Thymus (tissue), 11 donors: ENCODE results near the gene C15orf61. TPM values are rescaled to one million over a fixed set of nuclear protein-coding genes. Genes with fewer than 3 reads are reported as not detected.

Experiments
- DNase-seq, 9 donors: peaks; one replicate each; pipeline ENCODE4 v3.0.0-alpha.2; 2013; ENCODE audit warnings: low spot score in 9 of 9, low read depth in 6 of 9, missing footprints in 1 of 9
- H3K27ac ChIP-seq, 2 donors: one replicate each; pipeline ENCODE4 v1.5.1; 2013; ENCODE audit warnings: control low read depth in 1 of 2, low read depth in 1 of 2, low read length in 1 of 2, mild to moderate bottlenecking in 1 of 2, moderate library complexity in 1 of 2
- H3K27me3 ChIP-seq, 2 donors: one replicate each; pipeline ENCODE4 v1.5.1; 2013; ENCODE audit warnings: low read length in 1 of 2; ENCODE audit not compliant: control insufficient read depth in 2 of 2, insufficient read depth in 1 of 2
- H3K36me3 ChIP-seq, 2 donors: one replicate each; pipeline ENCODE4 v1.5.1; 2013; ENCODE audit warnings: low read length in 1 of 2, mild to moderate bottlenecking in 1 of 2, moderate library complexity in 1 of 2; ENCODE audit not compliant: control insufficient read depth in 2 of 2, insufficient read depth in 2 of 2
- H3K4me1 ChIP-seq, 2 donors: one replicate each; pipeline ENCODE4 v1.5.1; 2013; ENCODE audit warnings: low read length in 2 of 2; ENCODE audit not compliant: control insufficient read depth in 2 of 2, insufficient read depth in 2 of 2
- H3K4me3 ChIP-seq, 2 donors: one replicate each; pipeline ENCODE4 v1.5.1; 2013; ENCODE audit warnings: low read length in 2 of 2, control low read depth in 1 of 2, mild to moderate bottlenecking in 1 of 2
- H3K9me3 ChIP-seq, 2 donors: one replicate each; pipeline ENCODE4 v1.5.1; 2013; ENCODE audit warnings: low read length in 1 of 2, mild to moderate bottlenecking in 1 of 2; ENCODE audit not compliant: control insufficient read depth in 2 of 2, insufficient read depth in 1 of 2
- WGBS: extraction: QIAGEN DNeasy Blood & Tissue Kit; methylation state at CpG from one replicate; pipeline ENCODE4 v1.1.7; 2013; 5-methylcytosine and 5-hydroxymethylcytosine counted together
- polyA plus RNA-seq: library from polyadenylated mRNA; stranded (reverse); fragments of 200-250 nt; gene quantifications from one replicate; pipeline ENCODE4 v1.2.3, GENCODE V29; 2013
- total RNA-seq: library from RNA; stranded (reverse); fragments of 120-200 nt; gene quantifications from one replicate; pipeline ENCODE4 v1.2.4, GENCODE V29; 2013
- donor health status: healthy.

Gene C15orf61
- total and polyA plus RNA-seq, 2 donors, result 2.5 to 2.9 TPM

- no peaks in the 10 kb centered on the region for H3K4me1 ChIP-seq
- peaks cover 1 to 5% of the 10 kb centered on the region in 2 donors for H3K9me3 ChIP-seq
- H3K36me3 ChIP-seq, result peaks cover 19 to 43% of the 10 kb centered on the region in 2 donors
- no peak for DNase-seq
- H3K27me3 ChIP-seq, result no peaks in the 10 kb centered on the region
- no peak overlapping the region for H3K27ac ChIP-seq
- 96% methylated on average over 4 of the region's 4 CpGs for WGBS
- H3K4me3 ChIP-seq, result no peak overlapping the region
Observed at GRCh38 chr15:67554580-67554979, 33.6 kb downstream of the C15orf61 start.

- Histone ChIP-seq H3K27ac (no peak overlapping the region), H3K4me3 (no peak overlapping the region), H3K9me3 (peaks cover 1 to 5% of the 10 kb centered on the region in 2 donors), H3K4me1 (no peaks in the 10 kb centered on the region), H3K36me3 (peaks cover 13 to 30% of the 10 kb centered on the region in 2 donors), H3K27me3 (no peaks in the 10 kb centered on the region)
- DNase-seq, result no peak
- 79% methylated on average over 3 of the region's 3 CpGs for WGBS
Observed at GRCh38 chr15:67556976-67557570, 36.1 kb downstream of the C15orf61 start.

GRCh38 chr15:67558502-67558901 lies 37.6 kb downstream of the C15orf61 start:
- 98% methylated on average over 4 of the region's 4 CpGs for WGBS
- DNase-seq, result no peak
- H3K27ac ChIP-seq, result no peak overlapping the region
- no peaks in the 10 kb centered on the region for H3K27me3 ChIP-seq
- H3K9me3 ChIP-seq, result peaks cover 1 to 5% of the 10 kb centered on the region in 2 donors
- H3K36me3 ChIP-seq, result peaks cover 13 to 23% of the 10 kb centered on the region in 2 donors
- H3K4me3 ChIP-seq, result no peak overlapping the region
- H3K4me1 ChIP-seq, result no peaks in the 10 kb centered on the region

GRCh38 chr15:67559158-67559557 lies 38.2 kb downstream of the C15orf61 start:
- H3K27me3 ChIP-seq, result no peaks in the 10 kb centered on the region
- H3K4me1 ChIP-seq, result no peaks in the 10 kb centered on the region
- DNase-seq, result no peak
- H3K9me3 ChIP-seq, result peaks cover 1 to 5% of the 10 kb centered on the region in 2 donors
- H3K4me3 ChIP-seq, result no peak overlapping the region
- H3K36me3 ChIP-seq, result peaks cover 13 to 23% of the 10 kb centered on the region in 2 donors
- 100% methylated on average over 1 of the region's 1 CpG for WGBS
- no peak overlapping the region for H3K27ac ChIP-seq

GRCh38 chr15:67559576-67559975 lies 38.6 kb downstream of the C15orf61 start:
- Histone ChIP-seq H3K36me3 (peaks cover 13 to 23% of the 10 kb centered on the region in 2 donors), H3K27ac (no peak overlapping the region), H3K4me1 (no peaks in the 10 kb centered on the region), H3K9me3 (peaks cover 1 to 5% of the 10 kb centered on the region in 2 donors), H3K4me3 (no peak overlapping the region), H3K27me3 (no peaks in the 10 kb centered on the region)
- over 99% methylated on average over 2 of the region's 2 CpGs for WGBS
- DNase-seq, result no peak

- DNase-seq, result no peak
- H3K27me3 ChIP-seq, result no peaks in the 10 kb centered on the region
- no peak overlapping the region for H3K27ac ChIP-seq
- peaks cover 13 to 18% of the 10 kb centered on the region in 2 donors for H3K36me3 ChIP-seq
- peaks cover 1 to 5% of the 10 kb centered on the region in 2 donors for H3K9me3 ChIP-seq
- no peaks in the 10 kb centered on the region for H3K4me1 ChIP-seq
- 100% methylated on average over 1 of the region's 1 CpG for WGBS
- no peak overlapping the region for H3K4me3 ChIP-seq
Observed at GRCh38 chr15:67560320-67560719, 39.4 kb downstream of the C15orf61 start.

GRCh38 chr15:67563092-67563491 lies 42.2 kb downstream of the C15orf61 start:
- Histone ChIP-seq H3K36me3 (peaks cover 11% of the 10 kb centered on the region in 2 donors), H3K9me3 (peaks cover under 1 to 5% of the 10 kb centered on the region in 2 donors), H3K27me3 (no peaks in the 10 kb centered on the region), H3K4me3 (no peak overlapping the region), H3K4me1 (no peaks in the 10 kb centered on the region), H3K27ac (no peak overlapping the region)
- 97% methylated on average over 5 of the region's 5 CpGs for WGBS
- DNase-seq, result no peak

GRCh38 chr15:67564021-67564967 lies 43.4 kb downstream of the C15orf61 start:
- no peak for DNase-seq
- Histone ChIP-seq H3K36me3 (peaks cover 0 to under 1% of the 10 kb centered on the region in 2 donors), H3K27me3 (no peaks in the 10 kb centered on the region), H3K9me3 (no peaks in the 10 kb centered on the region), H3K27ac (no peak overlapping the region), H3K4me1 (no peaks in the 10 kb centered on the region), H3K4me3 (no peak overlapping the region)
- WGBS, result 96% methylated on average over 2 of the region's 2 CpGs

- Histone ChIP-seq H3K9me3 (no peaks in the 10 kb centered on the region), H3K27ac (no peak overlapping the region), H3K27me3 (no peaks in the 10 kb centered on the region), H3K4me1 (no peaks in the 10 kb centered on the region), H3K36me3 (peaks cover 3 to 6% of the 10 kb centered on the region in 2 donors), H3K4me3 (no peak overlapping the region)
- 35% methylated on average over 3 of the region's 3 CpGs for WGBS
- DNase-seq, result no peak
Observed at GRCh38 chr15:67564968-67565345, 44.0 kb downstream of the C15orf61 start.
